ENCODE results near the gene PARL.

DNA sequence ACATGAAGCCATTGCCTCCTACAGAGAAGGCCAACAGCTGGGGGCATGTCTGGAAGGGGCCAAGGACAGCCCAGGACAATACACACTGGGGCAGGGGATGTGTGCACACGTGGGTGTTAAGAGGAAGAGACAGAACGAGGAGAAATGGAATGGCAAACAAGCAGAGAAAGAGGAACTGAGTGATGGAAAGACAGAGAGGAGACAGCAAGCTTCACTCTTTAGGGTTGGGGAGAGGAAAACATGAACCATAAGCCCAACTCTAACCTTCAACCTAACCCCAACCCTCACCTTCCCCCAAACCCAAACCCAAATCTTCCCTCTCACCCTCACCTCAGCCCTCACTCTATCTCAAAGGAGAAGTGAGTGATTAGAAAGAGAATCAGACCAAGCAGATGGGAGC lies 11.9 kb upstream of the PARL start:
- TF ChIP-seq POLR2AphosphoS5 (IDR thresholded peaks at IDR 0.05; ENCODE audit: low read depth, low read length) (no peak), TAF1 (IDR thresholded peaks at IDR 0.05; ENCODE audit: borderline replicate concordance, insufficient read depth, low read length) (no peak), SIN3A (IDR thresholded peaks at IDR 0.05; ENCODE audit: borderline replicate concordance, insufficient read depth, low read length) (no peak)
- TF ChIP-seq, protein P1, sequence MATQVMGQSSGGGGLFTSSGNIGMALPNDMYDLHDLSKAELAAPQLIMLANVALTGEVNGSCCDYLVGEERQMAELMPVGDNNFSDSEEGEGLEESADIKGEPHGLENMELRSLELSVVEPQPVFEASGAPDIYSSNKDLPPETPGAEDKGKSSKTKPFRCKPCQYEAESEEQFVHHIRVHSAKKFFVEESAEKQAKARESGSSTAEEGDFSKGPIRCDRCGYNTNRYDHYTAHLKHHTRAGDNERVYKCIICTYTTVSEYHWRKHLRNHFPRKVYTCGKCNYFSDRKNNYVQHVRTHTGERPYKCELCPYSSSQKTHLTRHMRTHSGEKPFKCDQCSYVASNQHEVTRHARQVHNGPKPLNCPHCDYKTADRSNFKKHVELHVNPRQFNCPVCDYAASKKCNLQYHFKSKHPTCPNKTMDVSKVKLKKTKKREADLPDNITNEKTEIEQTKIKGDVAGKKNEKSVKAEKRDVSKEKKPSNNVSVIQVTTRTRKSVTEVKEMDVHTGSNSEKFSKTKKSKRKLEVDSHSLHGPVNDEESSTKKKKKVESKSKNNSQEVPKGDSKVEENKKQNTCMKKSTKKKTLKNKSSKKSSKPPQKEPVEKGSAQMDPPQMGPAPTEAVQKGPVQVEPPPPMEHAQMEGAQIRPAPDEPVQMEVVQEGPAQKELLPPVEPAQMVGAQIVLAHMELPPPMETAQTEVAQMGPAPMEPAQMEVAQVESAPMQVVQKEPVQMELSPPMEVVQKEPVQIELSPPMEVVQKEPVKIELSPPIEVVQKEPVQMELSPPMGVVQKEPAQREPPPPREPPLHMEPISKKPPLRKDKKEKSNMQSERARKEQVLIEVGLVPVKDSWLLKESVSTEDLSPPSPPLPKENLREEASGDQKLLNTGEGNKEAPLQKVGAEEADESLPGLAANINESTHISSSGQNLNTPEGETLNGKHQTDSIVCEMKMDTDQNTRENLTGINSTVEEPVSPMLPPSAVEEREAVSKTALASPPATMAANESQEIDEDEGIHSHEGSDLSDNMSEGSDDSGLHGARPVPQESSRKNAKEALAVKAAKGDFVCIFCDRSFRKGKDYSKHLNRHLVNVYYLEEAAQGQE (IDR thresholded peaks at IDR 0.05; ENCODE audit: insufficient read depth in 1 of 2, low read depth in 2 of 2, low read length in 2 of 2): no peak
